ENCODE data around the gene MESP1. TPM values are rescaled to one million over a fixed set of nuclear protein-coding genes. Genes with fewer than 3 reads are reported as not detected.

The MESP1 gene
- total and polyA plus RNA-seq, 4 experiments from 2014 or later = 0.53 to 1.2 (median 0.74) TPM

- Histone ChIP-seq H3K27me3 (ENCODE audit: insufficient read depth, low read length) (no peaks in the 10 kb centered on the region), H3K9me3 (ENCODE audit: control insufficient read depth in 1 of 2, low read length in 2 of 2) (no peaks in the 10 kb centered on the region), H3K4me1 (ENCODE audit: insufficient read depth, low read length) (no peaks in the 10 kb centered on the region), H3K36me3 (ENCODE audit: insufficient read depth, low read length) (no peaks in the 10 kb centered on the region), H3K27ac (ENCODE audit: low read depth, low read length) (no peak overlapping the region), H3K4me3 (ENCODE audit: low read length in 2 of 2) (no peak overlapping the region)
- Mint-ChIP-seq H3K36me3 (no peaks in the 10 kb centered on the region), H3K27ac (no peak overlapping the region), H3K4me3 (no peak overlapping the region), H3K9me3 (peaks cover 0 to 3% (median 0%) of the 10 kb centered on the region in 8 donors), H3K4me1 (no peaks in the 10 kb centered on the region), H3K27me3 (peaks cover 4 to 6% of the 10 kb centered on the region in 2 donors)
- ChIA-PET CTCF (ENCODE audit: partially characterized antibody) (no interaction called here), POLR2A (ENCODE audit: partially characterized antibody) (no interaction called here)
- intact Hi-C loops (cut with micrococcal nuclease) = no loop called here
- DNase-seq = no peak
Measured at GRCh38 chr15:89714775-89715174, 36.3 kb downstream of the MESP1 start.

DNA sequence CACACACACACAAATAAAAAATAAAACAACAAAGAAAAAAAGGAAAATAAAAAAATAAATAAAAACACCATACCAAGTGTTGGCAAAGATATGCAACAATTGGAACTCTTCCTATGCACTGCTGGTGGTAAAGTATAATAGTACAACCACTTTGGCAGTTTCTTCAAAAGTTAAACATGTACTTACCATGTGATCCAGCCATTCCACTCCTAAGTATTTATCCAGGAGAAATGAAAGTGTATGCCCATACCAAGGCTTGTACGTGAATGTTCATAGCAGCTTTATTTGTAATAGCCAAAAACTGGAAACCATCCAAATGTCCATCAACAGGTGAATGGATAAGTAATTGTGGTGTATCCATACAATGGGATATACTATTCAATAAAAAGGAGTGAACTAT, 43.5 kb downstream of the MESP1 start:
- ChIA-PET CTCF (ENCODE audit: partially characterized antibody) (no interaction called here), POLR2A (ENCODE audit: partially characterized antibody) (no interaction called here)
- Histone ChIP-seq H3K4me1 (ENCODE audit: insufficient read depth, low read length) (no peaks in the 10 kb centered on the region), H3K9me3 (ENCODE audit: control insufficient read depth in 1 of 2, low read length in 2 of 2) (no peaks in the 10 kb centered on the region), H3K36me3 (ENCODE audit: insufficient read depth, low read length) (no peaks in the 10 kb centered on the region), H3K4me3 (ENCODE audit: low read length in 2 of 2) (no peak overlapping the region), H3K27ac (ENCODE audit: low read depth, low read length) (no peak overlapping the region), H3K27me3 (ENCODE audit: insufficient read depth, low read length) (no peaks in the 10 kb centered on the region)
- Mint-ChIP-seq H3K9me3 (peaks cover 0 to 4% (median 0%) of the 10 kb centered on the region in 8 donors), H3K4me1 (no peaks in the 10 kb centered on the region), H3K4me3 (no peak overlapping the region), H3K36me3 (no peaks in the 10 kb centered on the region), H3K27me3 (peaks cover 16 to 20% of the 10 kb centered on the region in 2 donors), H3K27ac (no peak overlapping the region)
- intact Hi-C loops (cut with micrococcal nuclease) = no loop called here
- no peak for DNase-seq

- ChIA-PET POLR2A (ENCODE audit: partially characterized antibody) (no interaction called here), CTCF (ENCODE audit: partially characterized antibody) (no interaction called here)
- intact Hi-C loops (cut with micrococcal nuclease) = no loop called here
- Mint-ChIP-seq H3K4me3 (no peak overlapping the region), H3K9me3 (peaks cover 0 to 4% (median under 1%) of the 10 kb centered on the region in 8 donors), H3K27ac (no peak overlapping the region), H3K4me1 (no peaks in the 10 kb centered on the region), H3K27me3 (peaks cover 23 to 28% of the 10 kb centered on the region in 2 donors), H3K36me3 (peaks cover 0 to 2% of the 10 kb centered on the region in 2 donors)
- Histone ChIP-seq H3K4me3 (ENCODE audit: low read length in 2 of 2) (no peak overlapping the region), H3K36me3 (ENCODE audit: insufficient read depth, low read length) (no peaks in the 10 kb centered on the region), H3K27ac (ENCODE audit: low read depth, low read length) (no peak overlapping the region), H3K9me3 (ENCODE audit: control insufficient read depth in 1 of 2, low read length in 2 of 2) (no peaks in the 10 kb centered on the region), H3K27me3 (ENCODE audit: insufficient read depth, low read length) (peaks cover 7% of the 10 kb centered on the region), H3K4me1 (ENCODE audit: insufficient read depth, low read length) (no peaks in the 10 kb centered on the region)
- no peak for DNase-seq
Measured at GRCh38 chr15:89704411-89704810, 46.6 kb downstream of the MESP1 start.

Other genes with a start within 250 kb of the MESP1 start
- under 1 TPM; 0.12 to 0.14 TPM for gene TICRR, start 175.8 kb downstream of the MESP1 start, total RNA-seq
- under 1 TPM in 1 of 2 donors, not detected in 1; 0.07 TPM for gene TICRR, start 175.8 kb downstream of the MESP1 start, polyA plus RNA-seq
- gene KIF7, start 95.8 kb downstream of the MESP1 start, total RNA-seq = not detected
- gene KIF7, start 95.8 kb downstream of the MESP1 start, polyA plus RNA-seq = not detected
- gene PLIN1, start 71.9 kb downstream of the MESP1 start, total RNA-seq = 1 to 10 TPM in 1 of 2 experiments, under 1 TPM in 1; 0.44 to 1.2 TPM
- gene PLIN1, start 71.9 kb downstream of the MESP1 start, polyA plus RNA-seq = under 1 TPM in 1 of 2 donors, not detected in 1; 0.46 TPM
- 1 to 10 TPM; 2.9 to 3.0 TPM for gene PEX11A, start 60.5 kb downstream of the MESP1 start, total RNA-seq
- 1 to 10 TPM in 1 of 2 donors, under 1 TPM in 1; 0.78 to 2.7 TPM for gene PEX11A, start 60.5 kb downstream of the MESP1 start, polyA plus RNA-seq
- not detected for gene WDR93, start 60.4 kb downstream of the MESP1 start, total RNA-seq
- not detected for gene WDR93, start 60.4 kb downstream of the MESP1 start, polyA plus RNA-seq
- gene MESP2, start 25.1 kb upstream of the MESP1 start, total RNA-seq = not detected
- not detected for gene MESP2, start 25.1 kb upstream of the MESP1 start, polyA plus RNA-seq
- gene ANPEP, start 63.6 kb upstream of the MESP1 start, total RNA-seq = 1 to 10 TPM; 1.9 to 2.2 TPM
- gene ANPEP, start 63.6 kb upstream of the MESP1 start, polyA plus RNA-seq = not detected
- 10 to 100 TPM; 34.3 to 36.6 TPM for gene AP3S2, start 142.7 kb upstream of the MESP1 start, total RNA-seq
- 10 to 100 TPM; 34.1 to 37.3 TPM for gene AP3S2, start 142.7 kb upstream of the MESP1 start, polyA plus RNA-seq
- under 1 TPM; 0.11 to 0.26 TPM for gene ARPIN, start 161.7 kb upstream of the MESP1 start, total RNA-seq
- gene ARPIN, start 161.7 kb upstream of the MESP1 start, polyA plus RNA-seq = not detected

Data from CD4-positive, alpha-beta memory T cell (primary cell).